ENCODE measurements around the gene EML1. TPM values are rescaled to one million over a fixed set of nuclear protein-coding genes. Genes with fewer than 3 reads are reported as not detected.
A peak's percentile ranks its signal among the peaks of the same experiment; 100 is the strongest.

EML1 gene
- total and polyA plus RNA-seq, 5 experiments from 2014 or later, result not detected

- POLR2A ChIA-PET, result no interaction called here
- ATAC-seq (no peak), DNase-seq (no peak)
- Mint-ChIP-seq H3K27me3 (peaks cover 0 to 27% (median 9%) of the 10 kb centered on the region in 5 donors), H3K27ac (no peak overlapping the region), H3K4me1 (peaks cover 0 to 6% (median under 1%) of the 10 kb centered on the region in 4 donors), H3K9me3 (no peaks in the 10 kb centered on the region), H3K36me3 (no peaks in the 10 kb centered on the region), H3K4me3 (no peak overlapping the region)
Observed at GRCh38 chr14:99952453-99952852, 159.2 kb downstream of the EML1 start.

GRCh38 chr14:99955826-99956455, 162.7 kb downstream of the EML1 start:
- peaks cover 3 to 39% (median 22%) of the 10 kb centered on the region in 5 donors for H3K27me3 Mint-ChIP-seq
- no peak overlapping the region for H3K27ac Mint-ChIP-seq
- ATAC-seq (no peak), DNase-seq (no peak)
- peaks cover 0 to 3% (median under 1%) of the 10 kb centered on the region in 4 donors for H3K4me1 Mint-ChIP-seq
- POLR2A ChIA-PET, result no interaction called here
- H3K9me3 Mint-ChIP-seq, result no peaks in the 10 kb centered on the region
- no peaks in the 10 kb centered on the region for H3K36me3 Mint-ChIP-seq
- no peak overlapping the region for H3K4me3 Mint-ChIP-seq

DNA sequence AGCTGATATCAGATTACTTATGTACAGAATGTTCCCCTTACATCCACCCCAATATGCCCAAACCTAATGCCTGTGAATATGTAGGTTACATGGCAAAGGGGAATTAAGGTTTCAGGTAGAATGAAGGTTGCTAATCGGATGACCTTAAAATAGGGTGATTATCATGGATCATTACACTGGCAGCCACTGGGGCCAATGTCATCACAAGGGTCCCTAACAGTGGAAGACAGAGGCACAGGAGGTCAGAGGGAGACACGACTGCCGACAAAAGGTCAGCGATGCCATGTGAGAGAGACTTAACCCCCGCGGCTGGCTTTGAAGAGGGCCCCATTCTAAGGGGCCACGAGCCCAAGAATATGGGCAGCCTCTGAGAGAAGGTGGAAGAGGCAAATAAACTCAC, 165.2 kb downstream of the EML1 start:
- no peaks in the 10 kb centered on the region for H3K36me3 Mint-ChIP-seq
- DNase-seq (no peak), ATAC-seq (no peak)
- H3K27ac Mint-ChIP-seq, result no peak overlapping the region
- H3K4me1 Mint-ChIP-seq, result no peaks in the 10 kb centered on the region
- H3K4me3 Mint-ChIP-seq, result no peak overlapping the region
- H3K9me3 Mint-ChIP-seq, result no peaks in the 10 kb centered on the region
- peaks cover 10 to 56% (median 32%) of the 10 kb centered on the region in 5 donors for H3K27me3 Mint-ChIP-seq
- POLR2A ChIA-PET, result no interaction called here

DNA sequence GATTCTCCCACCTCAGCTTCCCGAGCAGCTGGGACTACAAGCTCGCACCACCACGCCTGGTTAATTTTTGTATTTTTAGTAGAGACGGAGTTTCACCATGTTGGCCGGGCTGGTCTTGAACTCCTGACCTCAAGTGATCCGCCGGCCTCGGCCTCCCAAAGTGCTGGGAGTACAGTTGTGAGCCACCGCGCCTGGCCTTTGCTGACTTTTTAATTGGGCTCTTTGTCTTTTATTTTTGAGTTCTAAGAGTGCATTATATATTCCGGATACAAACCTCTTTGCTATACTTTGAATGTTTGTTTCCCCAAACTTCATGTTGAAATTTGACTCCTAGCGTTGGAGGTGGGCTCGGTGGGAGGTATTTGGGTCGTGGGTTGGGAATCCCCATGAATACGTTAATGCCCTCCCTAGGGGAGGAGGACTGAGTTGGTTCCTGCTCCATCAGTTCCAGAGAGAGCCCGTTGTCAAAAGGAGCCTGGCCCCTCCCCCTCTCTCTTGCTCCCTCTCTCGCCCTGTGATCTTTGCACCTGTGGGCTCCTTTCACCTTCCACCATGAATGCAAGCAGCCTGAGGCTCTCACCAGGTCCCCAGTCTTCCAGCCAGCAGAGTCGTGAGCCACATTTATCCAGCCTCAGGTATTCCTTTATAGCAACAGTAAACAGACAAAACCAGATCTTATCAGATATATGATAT, 168.8 kb downstream of the EML1 start:
- Mint-ChIP-seq H3K36me3 (no peaks in the 10 kb centered on the region), H3K4me3 (no peak overlapping the region), H3K27me3 (peaks cover 14 to 48% (median 36%) of the 10 kb centered on the region in 5 donors), H3K9me3 (no peaks in the 10 kb centered on the region), H3K27ac (no peak overlapping the region), H3K4me1 (no peaks in the 10 kb centered on the region)
- POLR2A ChIA-PET, result no interaction called here
- DNase-seq, result no peak
- ATAC-seq, result no peak

GRCh38 chr14:99964979-99965378, 171.8 kb downstream of the EML1 start:
- no peaks in the 10 kb centered on the region for H3K9me3 Mint-ChIP-seq
- peaks cover 0 to 4% (median 0%) of the 10 kb centered on the region in 4 donors for H3K4me1 Mint-ChIP-seq
- POLR2A ChIA-PET, result no interaction called here
- H3K36me3 Mint-ChIP-seq, result no peaks in the 10 kb centered on the region
- ATAC-seq, result no peak
- no peak overlapping the region for H3K4me3 Mint-ChIP-seq
- no peak overlapping the region for H3K27ac Mint-ChIP-seq
- DNase-seq, result no peak
- peaks cover 18 to 43% (median 36%) of the 10 kb centered on the region in 5 donors for H3K27me3 Mint-ChIP-seq

- peaks cover 0 to 6% (median 1%) of the 10 kb centered on the region in 4 donors for H3K4me1 Mint-ChIP-seq
- H3K36me3 Mint-ChIP-seq, result no peaks in the 10 kb centered on the region
- DNase-seq, result no peak
- POLR2A ChIA-PET, result no interaction called here
- no peak overlapping the region for H3K4me3 Mint-ChIP-seq
- ATAC-seq, result no peak
- H3K27me3 Mint-ChIP-seq, result peaks cover 15 to 33% (median 27%) of the 10 kb centered on the region in 5 donors
- no peaks in the 10 kb centered on the region for H3K9me3 Mint-ChIP-seq
- H3K27ac Mint-ChIP-seq, result no peak overlapping the region
Observed at GRCh38 chr14:99966037-99966835, 173.0 kb downstream of the EML1 start.

GRCh38 chr14:99966912-99967311, 173.7 kb downstream of the EML1 start:
- ATAC-seq (no peak), DNase-seq (no peak)
- H3K27me3 Mint-ChIP-seq, result peaks cover 15 to 28% (median 27%) of the 10 kb centered on the region in 5 donors
- H3K9me3 Mint-ChIP-seq, result no peaks in the 10 kb centered on the region
- H3K36me3 Mint-ChIP-seq, result no peaks in the 10 kb centered on the region
- POLR2A ChIA-PET, result no interaction called here
- H3K4me3 Mint-ChIP-seq, result no peak overlapping the region
- H3K4me1 Mint-ChIP-seq, result peaks cover 0 to 6% (median 1%) of the 10 kb centered on the region in 4 donors
- no peak overlapping the region for H3K27ac Mint-ChIP-seq

DNA sequence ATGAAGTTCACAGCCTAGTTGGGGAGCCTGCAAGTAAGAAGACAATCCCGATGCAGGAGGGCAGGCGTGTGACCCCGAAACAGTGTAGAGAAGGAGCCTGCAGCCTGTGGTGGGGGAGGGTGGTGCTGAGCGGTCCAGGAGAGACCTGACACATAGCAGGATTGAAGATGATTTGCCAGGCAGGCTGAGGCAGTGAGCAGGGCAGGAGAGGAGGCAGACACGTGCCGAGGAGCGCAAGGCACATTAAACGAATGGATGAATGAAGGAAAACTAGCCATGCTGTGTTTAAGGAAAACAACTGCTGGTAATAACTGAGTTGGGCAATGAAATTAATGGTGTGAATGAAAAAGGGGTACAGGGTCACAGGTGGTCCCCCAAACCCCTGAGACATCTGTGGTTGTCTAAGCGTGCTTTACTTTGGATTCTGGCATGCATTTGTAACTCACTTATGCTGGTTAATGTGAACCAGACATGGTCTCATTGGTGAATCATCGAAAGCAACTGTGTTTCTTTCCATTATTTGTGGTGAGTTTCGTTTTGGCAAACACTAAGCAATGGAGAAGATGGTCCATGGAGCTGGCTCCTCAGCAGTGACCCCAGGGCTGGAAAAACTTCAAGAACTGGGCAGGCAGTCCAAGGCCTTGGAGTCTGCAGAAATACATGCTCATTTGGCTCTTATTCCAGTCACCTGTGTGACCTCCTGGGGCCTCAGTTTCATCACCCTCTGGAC, 175.1 kb downstream of the EML1 start:
- H3K27me3 Mint-ChIP-seq, result peaks cover 8 to 18% (median 14%) of the 10 kb centered on the region in 5 donors

GRCh38 chr14:99968941-99969340, 175.7 kb downstream of the EML1 start:
- POLR2A ChIA-PET, result no interaction called here
- Mint-ChIP-seq H3K4me1 (peaks cover 7 to 17% (median 12%) of the 10 kb centered on the region in 4 donors), H3K27ac (no peak overlapping the region), H3K27me3 (peaks cover 4 to 18% (median 12%) of the 10 kb centered on the region in 5 donors), H3K9me3 (no peaks in the 10 kb centered on the region), H3K36me3 (no peaks in the 10 kb centered on the region), H3K4me3 (peak overlapping the region in 1 of 10 donors; percentile 10)
- DNase-seq, result no peak
- no peak for ATAC-seq

More for the DNA sequence above, 175.1 kb downstream of the EML1 start:
- no peak for DNase-seq
- Mint-ChIP-seq H3K36me3 (no peaks in the 10 kb centered on the region), H3K4me3 (peak overlapping the region in 2 of 10 donors; percentile 50 to 74), H3K27ac (peak overlapping the region in 1 of 10 donors; percentile 60), H3K4me1 (peaks cover 7 to 17% (median 11%) of the 10 kb centered on the region in 4 donors), H3K9me3 (no peaks in the 10 kb centered on the region)
- ATAC-seq, result no peak
- POLR2A ChIA-PET, result no interaction called here

DNA sequence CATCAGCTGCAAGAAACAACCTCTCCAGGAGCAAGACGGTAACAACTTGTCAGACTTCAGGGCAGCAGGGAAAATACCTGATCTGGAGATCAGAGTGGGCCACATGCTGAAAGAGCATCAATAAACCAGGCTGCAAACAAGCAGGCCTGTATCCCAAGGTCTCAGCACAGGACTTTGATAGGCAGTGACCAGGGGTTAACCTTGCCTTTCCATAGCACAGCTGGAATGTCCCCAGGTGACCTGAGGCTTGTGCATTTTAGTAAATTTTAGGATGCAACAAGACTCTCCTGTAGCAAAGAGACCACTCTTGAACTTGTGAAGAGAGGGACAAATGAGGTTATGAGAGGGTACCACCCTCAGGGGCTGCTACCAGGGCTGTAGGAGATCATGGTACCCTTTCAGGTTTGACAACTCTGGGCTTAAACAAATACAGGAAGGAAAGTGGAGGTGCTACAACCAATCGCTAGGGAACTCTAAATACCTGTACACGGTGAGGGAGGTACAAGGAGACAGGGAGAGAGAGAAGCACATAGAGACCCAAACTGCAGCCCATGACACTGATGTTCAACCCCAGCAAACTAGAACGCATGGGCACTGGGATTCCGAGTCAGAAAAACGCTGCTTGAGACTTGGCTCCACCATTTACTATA, 176.6 kb downstream of the EML1 start:
- Mint-ChIP-seq H3K9me3 (no peaks in the 10 kb centered on the region), H3K4me3 (peak overlapping the region; percentile 57 to 85 (median 78)), H3K36me3 (no peaks in the 10 kb centered on the region), H3K27ac (peak overlapping the region in 3 of 10 donors; percentile 44 to 61 (median 51)), H3K27me3 (peaks cover 4 to 12% (median 9%) of the 10 kb centered on the region in 5 donors), H3K4me1 (peaks cover 7 to 17% (median 12%) of the 10 kb centered on the region in 4 donors)
- POLR2A ChIA-PET, result interaction anchor here (0.8 kb wide), 1 partner anchor 12 kb away, joined by 3 read pairs; no protein-coding TSS in a partner anchor
- ATAC-seq (no peak), DNase-seq (no peak)

DNA sequence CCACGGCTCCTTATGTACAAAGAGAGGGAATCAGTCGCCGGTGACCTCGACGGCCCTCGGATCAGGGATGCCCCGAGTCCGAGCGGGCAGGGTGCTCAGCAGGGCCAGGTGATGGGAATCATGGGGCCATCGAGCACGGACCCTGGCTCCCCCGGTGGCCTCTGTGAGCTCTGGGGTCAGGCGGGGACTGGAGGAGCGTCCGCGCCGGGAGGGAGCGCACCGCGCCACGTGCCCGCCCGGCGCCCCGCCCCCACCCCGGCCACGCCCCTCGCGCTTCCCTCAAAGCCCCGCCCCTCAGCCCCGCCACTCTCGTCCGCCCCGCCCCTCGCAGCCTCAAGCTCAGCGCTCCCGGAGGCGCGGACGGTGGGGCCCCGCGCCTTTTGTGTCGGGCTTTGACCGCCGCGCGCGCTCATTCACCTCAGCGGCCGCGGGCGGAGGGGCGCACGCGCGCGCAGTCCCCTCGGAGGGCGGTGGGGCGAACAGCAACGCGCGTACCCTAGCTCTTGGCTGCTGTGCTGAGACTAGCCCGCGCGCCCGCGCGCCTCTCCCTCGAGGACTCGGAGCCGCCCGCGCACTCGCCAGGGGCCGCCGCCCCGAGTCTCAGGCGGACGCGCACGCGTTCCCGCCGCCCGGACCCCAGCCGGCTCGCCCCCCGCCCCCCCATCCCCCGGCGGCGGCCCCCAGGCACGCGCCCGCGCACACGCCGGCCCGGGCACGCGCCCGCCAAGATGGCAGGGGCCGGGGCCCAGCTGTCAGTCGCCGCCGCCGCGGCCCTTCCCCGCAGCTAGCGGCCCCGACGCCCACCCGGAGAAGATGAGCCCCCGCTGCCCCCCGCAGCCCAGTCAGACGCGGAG, 178.1 kb downstream of the EML1 start:
- Mint-ChIP-seq H3K27ac (peak overlapping the region in 7 of 10 donors; percentile 34 to 83 (median 49)), H3K27me3 (peaks cover 4 to 12% (median 8%) of the 10 kb centered on the region in 5 donors)
- POLR2A ChIA-PET, result interaction anchor here (0.7 to 1.6 kb wide), 7 partner anchors 10 to 222 kb away, joined by 3 to 5 read pairs (median 4); no protein-coding TSS in a partner anchor

More for the DNA sequence above, 178.1 kb downstream of the EML1 start:
- ATAC-seq, result peak; percentile 78 to 79
- Mint-ChIP-seq H3K4me3 (peak overlapping the region; percentile 66 to 85 (median 78)), H3K36me3 (no peaks in the 10 kb centered on the region), H3K9me3 (no peaks in the 10 kb centered on the region), H3K4me1 (peaks cover 7 to 17% (median 12%) of the 10 kb centered on the region in 4 donors)
- peak; percentile 60 to 89 (median 82) for DNase-seq

Measured in naive thymus-derived CD8-positive, alpha-beta T cell (primary cell).